ENCODE data around the gene FOXP1. TPM values are rescaled to one million over a fixed set of nuclear protein-coding genes. Genes with fewer than 3 reads are reported as not detected.

FOXP1 gene
- total and polyA plus RNA-seq, 9 donors = 17.6 to 28.2 (median 20.5) TPM

DNA sequence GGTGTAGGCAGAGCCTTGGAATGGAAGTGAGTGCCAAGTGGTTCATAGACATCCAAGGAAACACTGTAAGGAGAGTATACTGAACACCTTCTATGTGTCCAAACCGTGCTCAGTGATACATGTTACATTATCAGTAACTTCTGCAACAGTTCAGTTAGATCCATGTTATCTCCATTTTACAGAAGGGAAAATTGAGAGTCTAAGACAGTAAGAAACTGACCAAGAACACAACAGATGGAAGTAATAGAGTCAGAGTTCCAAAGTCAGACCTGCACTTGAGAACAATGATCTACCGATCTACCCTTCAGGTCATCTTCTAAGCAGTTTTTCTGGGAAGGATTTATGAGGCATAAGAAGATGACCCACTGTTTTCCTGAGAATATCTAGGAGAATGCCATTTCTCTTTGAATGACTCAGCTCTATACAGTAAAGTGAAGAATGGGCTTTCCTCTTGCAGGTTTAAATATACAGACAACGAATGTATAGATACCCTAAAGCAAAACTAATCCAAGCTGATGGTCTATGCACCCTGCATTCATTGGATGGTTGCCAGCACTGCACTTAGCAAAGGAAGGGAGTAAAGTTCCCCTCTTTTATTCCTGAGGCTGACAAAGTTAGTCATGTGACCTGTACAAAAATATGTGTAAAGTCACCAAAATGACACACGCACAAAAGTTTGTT lies 667.0 kb downstream of the FOXP1 start:
- Histone ChIP-seq H3K9me3 (replicated peaks; ENCODE audit: control insufficient read depth, low read depth, low read length) (no peaks in the 10 kb centered on the region), H3K4me3 (ENCODE audit: low read length) (no peak overlapping the region), H3K36me3 (ENCODE audit: control insufficient read depth, insufficient read depth, low read length) (no peaks in the 10 kb centered on the region), H3K27me3 (ENCODE audit: control insufficient read depth, insufficient read depth, low read length) (no peaks in the 10 kb centered on the region), H3K4me1 (ENCODE audit: control insufficient read depth, insufficient read depth, low read length) (no peaks in the 10 kb centered on the region), H3K27ac (ENCODE audit: low read length) (no peak overlapping the region)
- peak; percentile 36 for DNase-seq
- WGBS (ENCODE audit: insufficient coverage) = no CpG with 5 or more reads among the region's 4 CpGs

DNA sequence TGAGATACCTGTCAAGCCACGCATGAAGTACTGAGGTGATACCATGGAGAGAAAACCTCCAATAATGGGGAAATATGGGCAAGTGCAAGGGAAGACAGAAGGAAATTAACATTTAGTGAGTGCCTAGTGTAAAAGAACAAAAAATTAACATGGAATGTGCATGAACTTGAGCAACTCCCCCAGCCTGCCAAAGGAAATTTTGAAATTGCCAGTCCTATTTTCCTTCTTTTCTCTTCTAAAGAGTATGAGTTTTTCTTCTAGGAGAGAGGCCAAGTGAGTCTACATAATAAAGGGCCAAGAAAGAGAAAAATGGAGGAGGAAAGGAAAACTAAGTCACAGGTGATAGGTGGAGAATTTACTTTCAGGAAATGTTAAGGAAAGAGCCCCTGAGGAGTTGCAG lies 668.7 kb downstream of the FOXP1 start:
- WGBS (ENCODE audit: insufficient coverage) = no CpG with 5 or more reads among the region's 1 CpG
- Histone ChIP-seq H3K27me3 (ENCODE audit: control insufficient read depth, insufficient read depth, low read length) (no peaks in the 10 kb centered on the region), H3K9me3 (replicated peaks; ENCODE audit: control insufficient read depth, low read depth, low read length) (no peaks in the 10 kb centered on the region), H3K4me3 (ENCODE audit: low read length) (no peak overlapping the region), H3K36me3 (ENCODE audit: control insufficient read depth, insufficient read depth, low read length) (no peaks in the 10 kb centered on the region), H3K4me1 (ENCODE audit: control insufficient read depth, insufficient read depth, low read length) (no peaks in the 10 kb centered on the region), H3K27ac (ENCODE audit: low read length) (no peak overlapping the region)
- DNase-seq = peak; percentile 28

DNA sequence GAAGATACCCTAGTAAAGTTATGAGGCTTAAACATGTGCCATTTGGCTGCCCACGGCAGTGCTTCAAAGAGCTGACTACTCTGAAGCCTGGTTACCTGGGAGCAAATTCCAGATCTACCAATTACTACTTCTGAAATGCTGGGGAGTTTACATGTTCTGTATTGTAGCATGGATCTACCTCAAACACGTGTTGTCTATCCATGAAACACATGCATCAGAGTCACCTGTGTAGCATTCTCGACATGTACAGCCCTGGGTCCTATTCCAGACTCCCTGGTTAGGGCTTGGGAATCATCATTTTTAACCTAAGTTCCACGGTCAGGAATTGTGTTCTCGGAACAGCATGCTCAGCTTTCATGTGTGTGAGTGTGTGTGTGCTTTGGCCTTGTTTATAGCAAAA lies 671.8 kb downstream of the FOXP1 start:
- no peak overlapping the region for H3K4me3 ChIP-seq (ENCODE audit: low read length)
- no peaks in the 10 kb centered on the region for H3K36me3 ChIP-seq (ENCODE audit: control insufficient read depth, insufficient read depth, low read length)
- DNase-seq = no peak
- WGBS (ENCODE audit: insufficient coverage) = 76% methylated on average over 2 of the region's 5 CpGs
- no peaks in the 10 kb centered on the region for H3K27me3 ChIP-seq (ENCODE audit: control insufficient read depth, insufficient read depth, low read length)
- H3K4me1 ChIP-seq (ENCODE audit: control insufficient read depth, insufficient read depth, low read length) = no peaks in the 10 kb centered on the region
- H3K9me3 ChIP-seq (replicated peaks; ENCODE audit: control insufficient read depth, low read depth, low read length) = no peaks in the 10 kb centered on the region
- no peak overlapping the region for H3K27ac ChIP-seq (ENCODE audit: low read length)

DNA sequence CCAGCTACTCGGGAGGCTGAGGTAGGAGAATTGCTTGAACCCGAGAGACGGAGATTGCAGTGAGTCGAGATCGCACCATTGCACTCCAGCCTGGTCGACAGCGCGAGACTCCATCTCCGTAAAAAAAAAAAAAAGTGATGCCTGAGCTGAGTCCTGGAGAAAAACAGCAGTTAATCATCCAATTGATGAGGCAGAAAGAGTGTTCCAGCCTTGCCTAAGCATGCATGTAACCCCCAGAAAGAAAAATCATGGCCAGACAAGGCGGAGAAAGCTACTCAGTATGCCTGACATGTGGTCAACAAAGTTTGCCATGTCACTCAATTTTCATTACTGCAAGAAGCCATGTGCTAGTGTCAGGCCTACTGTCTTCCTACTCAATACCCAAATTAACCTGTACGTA lies 678.0 kb downstream of the FOXP1 start:
- H3K27ac ChIP-seq (ENCODE audit: low read length) = no peak overlapping the region
- H3K36me3 ChIP-seq (ENCODE audit: control insufficient read depth, insufficient read depth, low read length) = no peaks in the 10 kb centered on the region
- no peaks in the 10 kb centered on the region for H3K27me3 ChIP-seq (ENCODE audit: control insufficient read depth, insufficient read depth, low read length)
- H3K4me3 ChIP-seq (ENCODE audit: low read length) = no peak overlapping the region
- H3K4me1 ChIP-seq (ENCODE audit: control insufficient read depth, insufficient read depth, low read length) = no peaks in the 10 kb centered on the region
- H3K9me3 ChIP-seq (replicated peaks; ENCODE audit: control insufficient read depth, low read depth, low read length) = no peaks in the 10 kb centered on the region
- no peak for DNase-seq
- 89% methylated on average over 7 of the region's 11 CpGs for WGBS (ENCODE audit: insufficient coverage)

Other genes starting within 250 kb of the FOXP1 start
- 4.2 TPM for gene EIF4E3, start 141.7 kb upstream of the FOXP1 start, total RNA-seq
- 10 to 100 TPM in 1 of 8 donors, 1 to 10 TPM in 7; 6.3 to 10.4 (median 8.4) TPM for gene EIF4E3, start 141.7 kb upstream of the FOXP1 start, polyA plus RNA-seq (ENCODE audit: insufficient read depth in 1 of 8, insufficient read length in 8 of 8, low replicate concordance in 1 of 8)
- 1.5 TPM for gene GPR27, start 170.1 kb upstream of the FOXP1 start, total RNA-seq
- 1 to 10 TPM; 2.4 to 4.2 (median 3.9) TPM for gene GPR27, start 170.1 kb upstream of the FOXP1 start, polyA plus RNA-seq (ENCODE audit: insufficient read depth in 1 of 8, insufficient read length in 8 of 8, low replicate concordance in 1 of 8)
- 0.98 TPM for gene PROK2, start 201.4 kb upstream of the FOXP1 start, total RNA-seq
- 1 to 10 TPM in 3 of 8 donors, under 1 TPM in 5; 0.16 to 3.3 (median 0.64) TPM for gene PROK2, start 201.4 kb upstream of the FOXP1 start, polyA plus RNA-seq (ENCODE audit: insufficient read depth in 1 of 8, insufficient read length in 8 of 8, low replicate concordance in 1 of 8)